Stimulated activated CD4-positive, alpha-beta T cell treated with anti-CD3 and anti-CD28 coated beads, TNF-alpha, amount 100 ng/mL, for 1 hour (primary cell): Measurements from ENCODE around the gene TRAFD1.

ENCODE experiments used
- DNase-seq, 3 donors: peaks; one replicate each; pipeline ENCODE4 v3.0.0-alpha.2; 2020; ENCODE audit warnings: low read depth in 3 of 3, low spot score in 1 of 3

TRAFD1 gene

GRCh38 chr12:112158461-112159145 lies 33.2 kb downstream of the TRAFD1 start:
- peak in 1 of 3 donors; percentile 9 for DNase-seq

DNA sequence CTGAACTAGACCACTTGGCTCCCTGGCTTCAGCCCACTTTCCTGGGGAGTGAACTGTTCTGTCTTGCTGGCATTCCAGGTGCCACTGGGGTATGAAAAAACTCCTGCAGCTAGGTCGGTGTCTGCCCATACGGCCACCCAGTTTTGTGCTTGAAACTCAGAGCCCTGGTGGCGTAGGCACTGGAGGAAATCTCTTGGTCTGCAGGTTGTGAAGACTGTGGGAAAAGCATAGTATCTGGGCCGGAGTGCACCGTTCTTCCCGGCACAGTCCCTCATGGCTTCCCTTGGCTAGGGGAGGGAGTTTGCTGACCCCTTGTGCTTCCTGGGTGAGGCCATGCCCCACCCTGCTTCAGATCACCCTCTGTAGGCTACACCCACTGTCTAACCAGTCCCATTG lies 33.8 kb downstream of the TRAFD1 start:
- DNase-seq, result no peak

GRCh38 chr12:112160611-112161010 lies 35.3 kb downstream of the TRAFD1 start:
- no peak for DNase-seq

- DNase-seq, result no peak
Measured at GRCh38 chr12:112161711-112162110, 36.4 kb downstream of the TRAFD1 start.

- no peak for DNase-seq
Measured at GRCh38 chr12:112162241-112162790, 37.0 kb downstream of the TRAFD1 start.

DNA sequence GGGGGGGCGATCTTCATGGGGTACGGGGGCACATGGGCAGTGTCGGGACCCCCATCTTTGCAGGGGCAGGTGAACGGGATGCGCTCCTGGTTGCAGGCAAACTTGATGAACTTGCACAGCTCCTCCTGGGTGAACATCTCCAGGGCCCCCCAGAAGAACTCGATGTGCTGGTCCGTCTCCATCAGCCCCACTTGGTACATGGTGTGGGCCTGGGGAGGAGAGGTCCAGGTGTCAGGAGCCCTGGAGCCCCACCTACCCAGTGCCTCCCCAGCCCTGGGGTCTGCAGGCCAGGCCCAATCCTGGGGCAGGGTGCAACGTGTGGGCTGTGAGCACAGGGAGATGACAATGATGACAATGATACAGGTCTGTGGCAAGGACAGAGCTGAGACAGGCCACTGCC lies 37.7 kb downstream of the TRAFD1 start:
- no peak for DNase-seq

- no peak for DNase-seq
Measured at GRCh38 chr12:112163471-112163991, 38.2 kb downstream of the TRAFD1 start.

DNA sequence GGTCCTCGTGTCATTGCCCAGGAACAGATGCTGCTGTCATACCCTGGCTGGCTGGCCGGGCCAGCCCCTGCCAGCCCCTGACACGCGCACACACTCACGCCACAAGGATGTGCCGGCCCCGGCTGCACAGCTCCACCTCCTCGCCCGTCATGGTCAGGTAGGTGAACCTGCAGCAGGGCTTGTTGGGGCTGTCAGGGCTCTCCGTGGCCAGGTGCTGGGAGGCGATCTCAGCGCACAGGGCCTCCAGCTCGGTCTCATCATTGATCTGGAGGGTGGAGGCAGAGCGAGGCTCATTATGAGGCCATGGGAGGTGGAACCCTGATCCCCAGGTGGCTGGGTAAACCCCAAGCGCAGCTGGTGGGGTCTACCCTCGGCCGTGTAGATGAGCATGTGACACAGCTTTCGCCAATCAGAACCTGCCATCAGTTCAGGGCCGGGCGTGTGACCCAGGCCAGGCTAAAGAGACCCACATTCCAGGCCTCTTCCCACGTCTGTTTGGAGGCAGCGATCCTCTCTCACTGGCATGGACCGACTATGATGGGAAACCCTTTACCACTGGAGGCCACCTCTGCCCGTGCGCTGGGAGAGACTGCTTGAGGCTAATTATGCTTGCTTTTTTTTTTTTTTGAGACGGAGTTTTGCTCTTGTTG lies 38.8 kb downstream of the TRAFD1 start:
- no peak for DNase-seq

DNA sequence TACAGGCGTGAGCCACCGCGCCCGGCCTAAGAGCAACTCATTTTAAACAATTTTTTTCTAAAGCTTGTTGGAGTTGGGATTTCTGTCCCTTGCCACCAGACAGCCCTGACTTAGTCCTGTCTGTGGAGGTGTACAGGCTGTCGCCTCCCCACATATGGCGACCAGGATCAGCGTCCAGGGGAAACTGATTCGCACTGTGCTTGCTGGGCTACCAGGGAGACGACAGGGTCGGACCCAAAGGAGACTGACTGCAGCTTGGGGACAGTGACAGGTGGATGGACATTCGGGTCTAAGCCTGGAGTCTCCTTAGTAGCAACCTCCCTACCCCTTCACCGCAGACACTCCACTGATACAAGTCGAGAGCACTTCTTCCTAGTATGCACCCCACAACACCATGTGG lies 40.3 kb downstream of the TRAFD1 start:
- DNase-seq, result no peak

DNA sequence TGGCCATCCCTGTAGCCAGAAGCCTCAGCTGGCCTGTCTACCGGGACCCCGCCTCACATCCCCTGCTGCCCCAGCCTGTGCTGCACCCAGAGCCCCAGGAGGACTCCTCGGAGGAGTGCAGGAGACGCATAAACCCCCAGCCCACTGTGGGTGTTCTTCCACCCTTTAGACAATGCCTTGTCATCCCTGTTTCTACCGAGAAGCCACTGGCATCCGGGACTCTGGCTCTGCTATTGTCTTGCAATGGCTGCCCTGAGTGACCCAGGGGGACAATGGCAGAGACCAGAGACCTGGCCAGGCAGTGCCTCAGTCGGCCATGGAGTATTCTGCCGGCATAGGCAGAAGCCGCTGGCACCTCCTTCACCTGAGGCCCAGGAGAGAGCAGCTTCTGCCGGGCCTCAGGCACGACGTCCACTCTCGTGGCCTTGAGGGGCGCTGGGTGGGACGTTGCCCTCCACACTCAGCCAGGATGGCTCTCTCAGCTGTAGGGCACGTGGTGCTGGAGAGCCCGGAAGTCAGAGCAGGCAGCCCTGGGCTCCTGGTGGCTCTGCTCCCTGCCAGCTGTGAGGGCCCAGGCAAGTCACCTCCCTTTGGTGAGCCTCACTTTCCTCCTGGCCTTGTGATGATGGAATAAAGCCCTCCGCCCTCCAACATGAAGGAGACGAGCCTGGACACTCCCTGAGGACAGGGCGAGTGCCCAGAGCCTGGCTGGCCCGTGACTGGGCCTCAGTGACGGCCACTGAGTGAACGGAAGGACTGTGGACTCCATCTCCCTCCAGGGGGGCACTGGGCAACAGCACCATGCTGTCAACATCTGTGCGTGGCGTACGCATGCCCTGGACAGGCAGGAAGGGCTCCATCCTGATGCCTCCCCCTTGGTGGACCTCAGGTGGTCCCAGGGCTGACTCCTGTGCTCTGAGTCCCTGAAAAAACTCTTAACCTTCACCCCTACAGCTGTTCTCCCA lies 41.0 kb downstream of the TRAFD1 start:
- DNase-seq, result no peak

DNA sequence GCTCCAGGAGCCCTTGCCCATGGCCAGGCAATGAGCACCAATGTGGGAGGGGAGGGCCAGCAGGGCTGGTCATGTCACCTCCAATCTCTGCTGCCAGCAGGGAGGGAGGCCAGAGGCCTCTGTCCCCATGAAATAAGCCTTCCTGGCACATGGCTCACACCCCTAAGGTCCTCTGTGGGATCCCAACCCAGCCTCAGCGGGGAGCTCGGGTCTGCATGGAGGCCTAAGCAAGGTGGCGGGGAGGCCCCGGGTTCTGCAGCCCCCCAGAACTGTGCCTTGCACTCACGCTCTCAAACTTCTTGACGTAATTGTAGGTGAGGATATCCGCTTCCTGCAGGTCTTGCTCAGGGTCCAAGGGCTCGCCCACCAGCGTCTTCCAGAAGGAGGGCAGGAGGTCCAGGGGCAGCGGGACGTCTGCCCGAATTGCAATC lies 41.7 kb downstream of the TRAFD1 start:
- no peak for DNase-seq

- no peak for DNase-seq
Measured at GRCh38 chr12:112167718-112168525, 42.6 kb downstream of the TRAFD1 start.

- no peak for DNase-seq
Measured at GRCh38 chr12:112168561-112168971, 43.2 kb downstream of the TRAFD1 start.

- DNase-seq, result no peak
Measured at GRCh38 chr12:112169161-112169872, 44.0 kb downstream of the TRAFD1 start.

DNA sequence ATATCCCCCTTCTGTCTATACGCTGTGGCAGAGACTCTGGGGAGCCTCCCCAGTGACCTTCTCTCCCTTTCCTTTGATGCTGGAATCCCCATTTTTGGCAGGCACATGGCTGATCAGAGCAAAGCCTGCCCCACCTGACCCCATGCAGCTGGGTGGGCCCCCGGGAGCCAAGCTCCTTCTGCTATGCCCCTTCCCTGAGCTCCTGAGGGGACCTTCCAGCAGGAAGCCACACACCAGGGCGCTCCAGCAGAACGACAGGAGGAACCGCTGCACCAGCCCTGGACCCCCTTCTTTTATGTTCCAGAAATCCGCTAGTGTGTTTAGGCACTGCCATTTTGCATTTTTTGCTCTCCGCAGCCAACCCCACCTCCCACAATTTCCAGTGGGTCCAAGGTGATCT lies 44.6 kb downstream of the TRAFD1 start:
- DNase-seq, result no peak

DNA sequence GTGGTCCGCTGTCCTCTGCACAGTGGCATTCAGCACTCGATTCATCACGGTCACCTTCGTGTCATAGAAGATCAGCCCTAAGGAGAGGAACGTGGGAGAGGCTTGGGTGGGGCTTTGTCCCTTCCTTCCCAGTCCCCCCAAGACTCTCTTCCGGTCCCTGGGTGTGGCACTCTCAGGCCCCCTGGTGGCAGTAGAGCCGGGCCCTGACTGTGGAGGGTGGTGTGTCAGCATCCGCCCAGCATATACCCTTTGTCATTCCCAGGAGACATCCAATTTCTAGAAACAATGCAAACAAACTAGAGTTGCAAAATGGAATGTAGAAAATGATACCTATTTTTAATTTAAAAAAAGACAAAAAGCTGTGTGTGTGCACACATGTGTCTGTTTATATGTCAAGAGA lies 45.0 kb downstream of the TRAFD1 start:
- peak in 2 of 3 donors; percentile 4 to 17 for DNase-seq

GRCh38 chr12:112170971-112171596 lies 45.7 kb downstream of the TRAFD1 start:
- no peak for DNase-seq

DNA sequence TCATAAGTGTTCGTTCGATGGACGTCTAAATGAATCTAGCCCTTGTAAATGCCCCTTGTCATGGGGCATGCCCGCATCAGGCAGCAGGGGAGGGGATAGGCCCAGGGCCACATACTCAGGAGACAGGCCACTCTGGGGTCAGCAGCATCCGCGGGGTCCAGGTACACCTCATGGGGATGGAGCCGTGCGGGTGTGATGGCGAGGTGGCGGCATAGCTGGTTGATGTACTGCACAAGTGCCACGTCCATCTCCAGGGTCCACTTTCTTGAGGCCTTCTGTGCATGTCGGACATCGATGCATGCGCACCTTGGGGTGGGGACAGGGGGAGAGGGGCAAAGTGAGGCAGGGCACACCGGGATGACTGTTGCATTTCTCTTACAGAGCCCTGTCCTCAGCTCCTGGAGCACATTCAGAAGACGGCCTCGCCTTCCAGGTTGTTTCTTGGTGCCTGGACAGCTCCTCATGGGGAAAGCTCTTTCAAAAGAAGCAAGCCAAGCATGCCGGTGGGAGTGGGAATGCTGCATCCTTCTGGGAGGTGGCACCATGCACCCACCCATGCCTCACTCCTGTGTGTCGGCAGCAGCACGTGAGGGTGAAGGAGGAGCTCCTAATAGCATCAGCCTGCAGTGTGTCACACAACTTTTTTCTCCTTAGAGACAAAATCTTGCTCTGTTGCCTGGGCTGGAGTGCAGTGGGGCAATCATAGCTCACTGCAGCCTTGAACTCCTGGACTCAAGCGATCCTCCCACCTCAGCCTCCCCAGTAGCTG lies 47.4 kb downstream of the TRAFD1 start:
- DNase-seq, result no peak
